Fibroblast of skin of right biceps (primary cell): Measurements from ENCODE around the gene STAB2.
A peak's percentile ranks its signal among the peaks of the same experiment; 100 is the strongest.
"Not testable (repeated sequence)": the region's sequence is repeated elsewhere in the genome, so short reads cannot be mapped to it uniquely, and the experiment has no call there.

Experiments used
- DNase-seq: peaks from one replicate; pipeline ENCODE4 v3.0.0-alpha.2; 2013

STAB2 gene

DNA sequence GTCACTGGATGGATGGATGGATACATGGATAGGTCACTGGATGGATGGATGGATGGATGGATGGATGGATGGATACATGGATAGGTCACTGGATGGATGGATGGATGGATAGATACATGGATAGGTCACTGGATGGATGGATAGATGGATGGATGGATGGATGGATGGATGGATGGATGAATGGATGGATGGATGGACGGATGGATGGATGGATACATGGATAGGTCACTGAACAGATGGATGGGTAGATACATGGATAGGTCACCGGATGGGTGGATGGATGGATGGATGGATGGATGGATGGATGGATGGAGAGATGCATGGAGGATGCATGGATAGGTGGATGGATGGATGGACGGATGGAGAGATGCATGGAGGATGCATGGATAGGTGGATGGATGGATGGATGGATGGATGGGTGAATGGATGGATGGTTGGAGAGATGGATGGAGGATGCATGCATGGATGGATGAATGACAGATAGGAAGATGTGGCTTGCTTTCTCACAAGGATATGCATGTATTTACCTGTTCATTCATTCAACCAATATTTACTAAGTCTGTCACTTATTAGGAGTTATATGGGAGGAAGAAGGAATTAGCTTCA, 66.6 kb downstream of the STAB2 start:
- DNase-seq, result not testable (repeated sequence)

DNA sequence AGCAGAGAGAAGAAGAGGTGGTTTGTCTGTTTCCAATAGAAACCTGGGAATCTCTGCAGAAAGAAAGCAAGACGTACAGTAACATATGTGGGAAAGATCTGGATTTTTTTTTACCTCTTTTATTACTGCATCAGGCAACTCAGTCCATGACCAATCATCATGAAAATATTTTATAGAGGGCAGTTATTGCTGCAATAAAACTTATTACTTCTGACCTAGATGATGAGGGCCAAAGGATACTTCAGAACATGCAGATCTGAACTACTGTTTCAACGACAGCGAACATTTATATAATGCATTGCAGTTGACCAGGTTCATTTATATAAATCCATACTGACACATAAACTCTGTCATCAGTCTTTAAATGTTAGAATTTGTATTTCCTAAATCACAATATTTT, 67.7 kb downstream of the STAB2 start:
- DNase-seq, result no peak

- no peak for DNase-seq
Observed at GRCh38 chr12:103656291-103656690, 69.2 kb downstream of the STAB2 start.

GRCh38 chr12:103657331-103657730, 70.3 kb downstream of the STAB2 start:
- DNase-seq, result peak; percentile 32

- DNase-seq, result no peak
Observed at GRCh38 chr12:103664626-103665025, 77.6 kb downstream of the STAB2 start.

DNA sequence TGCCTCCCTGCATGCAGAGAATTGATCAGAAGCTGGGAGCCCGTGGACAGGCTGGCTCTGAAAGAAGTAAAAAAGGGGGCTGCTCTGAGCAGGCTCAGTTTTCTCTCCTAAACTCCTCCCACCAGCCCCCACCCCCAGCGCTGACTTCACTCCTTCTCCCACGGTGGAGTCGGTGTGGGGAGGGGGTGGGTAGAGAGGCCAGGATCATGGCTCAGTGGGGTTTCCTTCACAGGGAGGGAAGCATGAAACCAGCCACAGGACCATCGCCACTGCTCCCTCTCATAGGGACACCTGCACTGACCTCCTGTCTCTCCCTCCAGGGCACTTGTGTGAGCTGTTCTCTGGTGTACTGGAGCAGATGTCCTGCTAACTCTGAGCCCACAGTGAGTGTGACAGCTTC, 78.9 kb downstream of the STAB2 start:
- DNase-seq, result no peak

DNA sequence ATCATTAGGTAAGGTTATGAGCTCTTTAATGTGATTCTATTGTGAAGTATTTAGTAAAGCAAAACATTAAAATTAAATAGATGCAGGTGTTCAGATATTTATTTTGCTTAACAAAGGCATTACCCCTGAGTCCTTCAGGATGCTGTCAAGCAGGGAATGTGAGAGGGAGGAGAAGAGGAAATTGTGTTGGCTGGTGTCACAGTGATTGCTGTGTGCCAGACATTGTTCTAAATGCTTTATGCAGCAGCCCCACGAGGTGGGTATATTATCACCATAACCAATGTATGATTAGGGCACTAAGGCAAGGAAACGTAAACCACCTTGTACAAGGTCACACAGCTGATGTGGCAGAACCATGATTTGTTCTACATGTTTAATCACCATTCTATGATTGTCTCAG, 80.1 kb downstream of the STAB2 start:
- no peak for DNase-seq

DNA sequence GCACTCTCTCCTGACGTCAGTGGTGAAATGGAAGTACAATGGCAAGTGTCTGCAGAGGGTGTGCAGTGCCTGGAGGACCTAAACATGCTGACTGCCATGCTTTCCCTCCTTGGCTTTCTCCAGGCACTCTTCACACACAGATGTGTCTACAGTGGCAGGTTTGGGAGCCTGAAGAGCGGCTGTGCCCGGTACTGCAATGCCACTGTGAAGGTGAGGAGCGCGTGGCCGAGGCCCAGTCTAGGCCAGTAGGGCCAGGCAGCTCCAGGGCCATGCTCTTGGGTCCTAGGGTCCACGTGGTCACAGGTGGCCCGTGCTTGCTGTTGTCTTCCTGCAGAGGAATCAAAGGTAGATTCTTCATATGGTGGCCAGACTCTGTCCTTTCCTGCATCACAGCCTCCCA, 81.4 kb downstream of the STAB2 start:
- no peak for DNase-seq

- DNase-seq, result no peak
Observed at GRCh38 chr12:103671367-103671766, 84.3 kb downstream of the STAB2 start.

DNA sequence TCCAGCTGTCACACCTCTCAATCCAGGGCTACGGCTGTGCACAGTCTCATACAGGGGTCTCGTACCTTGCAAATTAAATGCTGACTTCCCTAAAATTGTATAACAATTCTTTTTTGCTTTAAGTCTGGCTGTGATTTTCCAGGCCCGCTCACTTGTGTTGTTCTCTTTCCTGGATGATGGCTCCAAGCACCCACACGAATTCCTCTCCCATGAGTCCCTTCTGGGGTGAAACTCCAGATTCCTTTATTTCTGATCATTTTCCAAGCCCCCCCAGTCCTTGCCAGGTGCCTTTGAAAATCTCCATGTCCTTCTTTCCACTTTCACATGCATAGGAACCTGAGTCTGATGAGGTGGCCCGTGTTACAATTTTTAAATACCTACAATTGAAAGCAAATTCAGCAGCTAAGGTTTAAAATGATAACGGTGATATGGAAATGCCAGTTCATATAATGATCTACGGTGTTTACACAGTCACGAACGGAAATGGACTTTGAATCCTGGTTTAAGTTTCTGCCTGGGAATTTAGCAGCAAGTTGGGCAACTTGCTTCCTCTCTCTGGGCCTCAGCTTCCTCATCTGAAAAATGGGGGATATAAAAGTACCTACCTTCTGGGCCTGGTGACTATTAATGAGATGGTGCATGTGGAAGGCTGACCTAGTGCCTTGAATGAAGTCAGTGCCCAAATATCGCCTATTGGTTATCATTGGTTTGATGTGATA, 85.5 kb downstream of the STAB2 start:
- no peak for DNase-seq

- no peak for DNase-seq
Observed at GRCh38 chr12:103673487-103673886, 86.4 kb downstream of the STAB2 start.

DNA sequence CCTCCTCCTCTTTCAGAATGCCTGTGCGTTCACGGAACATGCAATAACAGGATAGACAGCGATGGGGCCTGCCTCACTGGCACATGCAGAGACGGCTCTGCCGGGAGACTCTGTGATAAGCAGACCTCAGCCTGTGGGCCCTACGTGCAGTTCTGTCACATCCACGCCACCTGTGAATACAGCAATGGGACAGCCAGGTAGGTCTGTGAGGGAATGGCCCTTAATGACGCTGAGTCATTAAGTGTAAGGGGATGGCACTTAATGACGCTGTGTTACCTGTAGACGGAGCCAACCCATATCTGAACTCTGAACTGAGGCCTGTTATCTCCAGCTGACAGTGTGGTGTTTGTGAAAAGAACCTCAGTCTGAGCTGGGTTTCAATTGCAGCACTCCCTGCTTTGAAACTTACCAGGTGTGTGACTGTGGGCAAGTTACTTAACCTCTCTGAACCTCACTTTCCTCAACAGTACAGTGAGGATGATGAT, 86.9 kb downstream of the STAB2 start:
- DNase-seq, result no peak

- DNase-seq, result no peak
Observed at GRCh38 chr12:103676893-103677292, 89.8 kb downstream of the STAB2 start.

- no peak for DNase-seq
Observed at GRCh38 chr12:103677341-103677740, 90.3 kb downstream of the STAB2 start.

- no peak for DNase-seq
Observed at GRCh38 chr12:103677905-103678304, 90.8 kb downstream of the STAB2 start.

- no peak for DNase-seq
Observed at GRCh38 chr12:103679421-103680170, 92.5 kb downstream of the STAB2 start.

- DNase-seq, result no peak
Observed at GRCh38 chr12:103680591-103681141, 93.6 kb downstream of the STAB2 start.

- DNase-seq, result no peak
Observed at GRCh38 chr12:103686026-103686425, 99.0 kb downstream of the STAB2 start.

GRCh38 chr12:103687253-103687652, 100.2 kb downstream of the STAB2 start:
- DNase-seq, result no peak

GRCh38 chr12:103688376-103689063, 101.4 kb downstream of the STAB2 start:
- DNase-seq, result no peak

DNA sequence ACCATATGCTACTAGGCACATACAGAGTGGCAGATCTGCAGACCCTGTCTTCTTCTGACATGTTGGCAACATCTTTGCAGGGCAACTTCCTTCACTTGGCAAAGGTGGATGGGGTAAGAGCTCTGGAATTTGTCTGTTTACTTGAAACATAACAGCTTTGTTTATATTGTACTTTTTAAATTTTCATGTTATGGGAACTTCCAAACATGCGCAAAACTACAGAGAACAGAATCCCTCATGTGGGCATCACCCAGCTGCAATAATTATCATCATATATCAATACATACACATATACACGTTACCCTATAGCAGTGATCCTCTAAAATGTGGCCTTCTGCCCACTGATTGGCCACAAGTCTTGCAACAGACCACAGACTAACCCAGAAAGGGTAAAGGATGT, 103.4 kb downstream of the STAB2 start:
- no peak for DNase-seq

- no peak for DNase-seq
Observed at GRCh38 chr12:103691063-103691462, 104.0 kb downstream of the STAB2 start.

- DNase-seq, result no peak
Observed at GRCh38 chr12:103696101-103696500, 109.0 kb downstream of the STAB2 start.
